Bronchial epithelial cell (primary cell): ENCODE data around the gene ZNF511. TPM values are rescaled to one million over a fixed set of nuclear protein-coding genes. Genes with fewer than 3 reads are reported as not detected.
A peak's percentile ranks its signal among the peaks of the same experiment; 100 is the strongest.

Experiments used
- DNase-seq: peaks from one replicate; pipeline ENCODE4 v3.0.0-alpha.2; 2010; ENCODE audit warnings: low read depth
- FAIRE-seq: peaks from 2 replicates; lab custom pipeline; 2011; peaks lifted over from hg19 to GRCh38; lab: Jason Lieb, UNC
- H3K27me3 ChIP-seq: 2 replicates; pipeline ENCODE4 v1.5.1; 2011; ENCODE audit warnings: low read length; ENCODE audit not compliant: control insufficient read depth, insufficient read depth
- H3K36me3 ChIP-seq: 2 replicates; pipeline ENCODE4 v1.5.1; 2011; ENCODE audit warnings: low read length; ENCODE audit not compliant: control insufficient read depth, insufficient read depth
- H3K4me3 ChIP-seq: 2 replicates; pipeline ENCODE4 v1.5.1; 2011; ENCODE audit warnings: mild to moderate bottlenecking, low read depth, low read length, control low read depth
- CTCF ChIP-seq: IDR thresholded peaks from 2 replicates; pipeline ENCODE4 v1.5.1; 2011; ENCODE audit warnings: mild to moderate bottlenecking, moderate library complexity, low read length, control low read depth, inconsistent platforms; ENCODE audit not compliant: insufficient read depth, severe bottlenecking
- total RNA-seq: library from RNA; depleted of rRNA; stranded (reverse); fragments of >200 nt; gene quantifications from 2 replicates; pipeline ENCODE4 v1.2.1, GENCODE V29; 2014

The ZNF511 gene
- total RNA-seq, 1 donor from 2014 or later = 23.2 TPM

DNA sequence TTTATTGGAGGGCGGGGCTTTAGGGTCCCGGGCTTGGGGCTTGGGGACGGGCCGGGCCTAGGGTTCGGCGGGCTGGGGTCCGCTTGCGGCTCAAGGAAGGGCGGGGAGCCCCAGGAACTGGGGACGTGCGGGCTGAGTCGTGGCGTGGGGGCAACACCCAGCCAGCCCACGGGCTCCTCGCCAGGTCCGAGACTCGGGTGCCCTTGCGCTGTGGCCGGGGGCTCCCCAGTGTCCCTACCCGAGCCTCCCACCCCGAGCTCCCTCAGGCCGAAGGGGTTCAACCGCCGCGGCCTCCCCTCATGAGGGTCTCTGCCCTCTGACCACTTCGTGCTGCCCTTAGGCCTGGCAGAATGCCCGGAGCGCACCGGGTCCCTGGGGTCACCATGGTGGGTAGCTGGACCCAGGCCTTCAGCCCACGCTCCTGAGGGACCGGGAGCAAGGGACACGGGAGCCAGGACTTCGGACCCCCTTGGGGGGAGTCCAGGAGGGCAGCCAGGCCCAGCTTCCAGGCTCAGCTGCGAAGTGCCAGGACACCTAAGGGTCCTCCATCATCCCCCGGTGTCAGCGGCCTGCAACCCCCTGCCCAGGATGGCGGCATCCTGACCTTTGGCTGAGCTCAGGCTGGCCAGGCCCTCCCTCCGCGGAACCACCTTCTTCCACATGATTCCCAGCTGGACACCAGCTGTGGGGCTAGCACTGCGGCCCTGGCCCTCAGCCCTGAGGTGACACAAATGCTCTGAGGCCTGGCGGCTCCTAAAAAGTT is 49.6 kb downstream of the ZNF511 start:
- DNase-seq (no peak), FAIRE-seq (no peak)
- no peaks in the 10 kb centered on the region for H3K27me3 ChIP-seq
- peaks cover 5% of the 10 kb centered on the region for H3K36me3 ChIP-seq
- no peak for TF ChIP-seq CTCF
- H3K4me3 ChIP-seq = no peak overlapping the region

- TF ChIP-seq CTCF = no peak
- FAIRE-seq (no peak), DNase-seq (no peak)
- H3K36me3 ChIP-seq = peaks cover 5% of the 10 kb centered on the region
- no peaks in the 10 kb centered on the region for H3K27me3 ChIP-seq
- no peak overlapping the region for H3K4me3 ChIP-seq
These were observed 50.2 kb downstream of the ZNF511 start for GRCh38 chr10:133358925-133359310.

DNA sequence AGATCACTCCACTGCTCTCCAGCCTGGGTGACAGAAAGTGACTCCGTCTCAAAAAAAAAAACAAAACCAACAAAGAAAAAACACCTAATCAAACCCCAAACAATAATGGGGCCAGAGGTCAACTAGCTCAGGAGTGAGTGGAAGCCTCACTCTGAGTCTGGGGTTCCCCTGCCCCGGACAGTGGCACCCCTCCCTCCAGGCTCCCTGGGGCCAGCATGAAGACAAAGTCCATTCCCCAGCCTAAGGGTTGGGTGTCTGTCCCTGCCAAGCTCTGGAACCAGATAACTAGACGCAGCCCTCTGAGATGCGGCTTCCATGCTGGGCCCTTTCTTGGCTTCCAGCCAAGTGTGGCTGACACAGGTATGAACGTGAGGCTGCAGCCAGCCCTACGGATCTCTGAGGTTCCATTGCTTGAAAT is 50.8 kb downstream of the ZNF511 start:
- no peak for FAIRE-seq

GRCh38 chr10:133359972-133360610 is 51.4 kb downstream of the ZNF511 start:
- no peak for TF ChIP-seq CTCF
- no peak for DNase-seq
- FAIRE-seq = no peak
- Histone ChIP-seq H3K36me3 (peaks cover 9% of the 10 kb centered on the region), H3K27me3 (no peaks in the 10 kb centered on the region), H3K4me3 (no peak overlapping the region)

More for the DNA sequence above, 50.8 kb downstream of the ZNF511 start:
- Histone ChIP-seq H3K36me3 (peaks cover 5% of the 10 kb centered on the region), H3K27me3 (no peaks in the 10 kb centered on the region), H3K4me3 (no peak overlapping the region)
- TF ChIP-seq CTCF = no peak
- peak; percentile 15 for DNase-seq

DNA sequence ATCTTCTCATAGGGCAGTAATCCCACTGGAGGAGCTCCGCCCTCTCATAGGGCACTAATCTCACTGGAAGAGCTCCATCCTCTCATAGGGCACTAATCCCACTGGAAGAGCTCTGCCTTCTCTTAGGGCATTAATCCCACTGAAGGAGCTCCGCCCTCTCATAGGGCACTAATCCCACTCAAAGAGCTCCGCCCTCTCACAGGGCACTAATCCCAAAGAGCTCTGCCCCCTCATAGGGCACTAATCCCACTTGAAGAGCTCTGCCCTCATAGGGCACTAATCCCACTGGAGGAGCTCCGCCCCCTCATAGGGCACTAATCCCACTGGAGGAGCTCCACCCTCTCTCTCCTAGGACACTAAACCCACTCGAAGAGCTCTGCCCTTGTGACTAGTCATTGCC is 52.5 kb downstream of the ZNF511 start:
- no peak overlapping the region for H3K4me3 ChIP-seq
- peaks cover 17% of the 10 kb centered on the region for H3K36me3 ChIP-seq
- TF ChIP-seq CTCF = no peak
- FAIRE-seq (no peak), DNase-seq (no peak)
- H3K27me3 ChIP-seq = no peaks in the 10 kb centered on the region
